GM23338 (cell line): ENCODE measurements around the gene THBS2. TPM values are rescaled to one million over a fixed set of nuclear protein-coding genes. Genes with fewer than 3 reads are reported as not detected.

Source experiments
- ATAC-seq: fragments of 200-7000 bp; cut with Tn5 transposase; 3 replicates; pipeline ENCODE4 v1.9.1; 2020
- DNase-seq: peaks from one replicate; pipeline ENCODE4 v3.0.0-alpha.2; 2015; ENCODE audit warnings: low spot score
- H2AFZ ChIP-seq: fragments of 200-600 bp; sonication (generic); 2 replicates; pipeline ENCODE4 v1.8.0; 2016; ENCODE audit warnings: antibody characterized with exemption, mild to moderate bottlenecking, moderate library complexity
- H3F3A ChIP-seq: fragments of 200-600 bp; sonication (generic); replicated peaks from 2 replicates; pipeline ENCODE4 v1.8.0; 2017; ENCODE audit warnings: antibody characterized with exemption, mixed run types, low read depth
- H3K27ac ChIP-seq: fragments of 200-600 bp; sonication (generic); 2 replicates; pipeline ENCODE4 v1.6.1; 2016; ENCODE audit warnings: low read depth
- H3K27me3 ChIP-seq: fragments of 200-600 bp; sonication (generic); 2 replicates; pipeline ENCODE4 v1.8.0; 2016; ENCODE audit warnings: mild to moderate bottlenecking, mixed run types, moderate library complexity; ENCODE audit not compliant: insufficient read depth
- H3K36me3 ChIP-seq: fragments of 200-600 bp; sonication (generic); 2 replicates; pipeline ENCODE4 v1.8.0; 2016; ENCODE audit warnings: mild to moderate bottlenecking; ENCODE audit not compliant: insufficient read depth
- H3K4me1 ChIP-seq: fragments of 200-600 bp; sonication (generic); 2 replicates; pipeline ENCODE4 v1.8.0; 2016; ENCODE audit warnings: mild to moderate bottlenecking, moderate library complexity; ENCODE audit not compliant: insufficient read depth
- H3K4me2 ChIP-seq: fragments of 200-600 bp; sonication (generic); 2 replicates; pipeline ENCODE4 v1.7.1; 2017; ENCODE audit warnings: mixed run types
- H3K4me3 ChIP-seq: fragments of 200-600 bp; sonication (generic); 2 replicates; pipeline ENCODE4 v1.6.1; 2016; ENCODE audit warnings: mixed run types
- H3K79me2 ChIP-seq: fragments of 200-600 bp; sonication (generic); replicated peaks from 2 replicates; pipeline ENCODE4 v1.8.0; 2017; ENCODE audit warnings: mild to moderate bottlenecking; ENCODE audit not compliant: insufficient read depth
- H3K9me2 ChIP-seq: fragments of 200-600 bp; sonication (generic); 2 replicates; pipeline ENCODE4 v1.8.0; 2017; ENCODE audit not compliant: insufficient read depth
- H4K20me1 ChIP-seq: fragments of 200-600 bp; sonication (generic); replicated peaks from 2 replicates; pipeline ENCODE4 v1.8.0; 2017; ENCODE audit warnings: mild to moderate bottlenecking; ENCODE audit not compliant: insufficient read depth
- H3K27ac Mint-ChIP-seq: 2 replicates; pipeline ENCODE4 v1.8.0; 2020; ENCODE audit warnings: inconsistent platforms, mild to moderate bottlenecking, moderate library complexity, mixed read lengths
- H3K27me3 Mint-ChIP-seq: 3 replicates; pipeline ENCODE4 v1.8.0; 2022; ENCODE audit warnings: low read depth, mild to moderate bottlenecking, moderate library complexity, mixed read lengths, inconsistent platforms; ENCODE audit not compliant: insufficient read depth, poor library complexity
- H3K36me3 Mint-ChIP-seq: 3 replicates; pipeline ENCODE4 v1.8.0; 2021; ENCODE audit warnings: low read depth, mild to moderate bottlenecking, inconsistent platforms, moderate library complexity, mixed read lengths
- H3K4me1 Mint-ChIP-seq: 3 replicates; pipeline ENCODE4 v1.8.0; 2020; ENCODE audit warnings: mild to moderate bottlenecking, inconsistent platforms, mixed read lengths
- H3K4me3 Mint-ChIP-seq: 3 replicates; pipeline ENCODE4 v1.8.0; 2021; ENCODE audit warnings: moderate library complexity, mild to moderate bottlenecking, inconsistent platforms, mixed read lengths
- H3K9me3 Mint-ChIP-seq: 3 replicates; pipeline ENCODE4 v1.8.0; 2020; ENCODE audit warnings: moderate library complexity, mild to moderate bottlenecking, inconsistent platforms, mixed read lengths
- CREB1 ChIP-seq: fragments of 250-450 bp; sonication (Bioruptor Pico); IDR thresholded peaks from 2 replicates; pipeline ENCODE4 v1.5.0; 2020; ENCODE audit warnings: low read depth, mild to moderate bottlenecking, moderate library complexity
- EZH2phosphoT487 ChIP-seq: fragments of 200-600 bp; sonication (generic); IDR thresholded peaks from one replicate; pipeline ENCODE4 v1.8.1; 2018; ENCODE audit warnings: antibody characterized with exemption; ENCODE audit not compliant: unreplicated experiment
- NANOG ChIP-seq: IDR thresholded peaks from 2 replicates; pipeline ENCODE4 v1.6.1; 2016; ENCODE audit warnings: antibody characterized with exemption, borderline replicate concordance
- POLR2AphosphoS5 ChIP-seq: IDR thresholded peaks from 2 replicates; pipeline ENCODE4 v1.6.1; 2016; ENCODE audit warnings: antibody characterized with exemption, low read depth
- STAT1 ChIP-seq: IDR thresholded peaks from one replicate; pipeline ENCODE4 v1.6.1; 2016; ENCODE audit warnings: antibody characterized with exemption; ENCODE audit not compliant: unreplicated experiment
- ZNF331 ChIP-seq: fragments of 250-450 bp; sonication (Bioruptor Pico); IDR thresholded peaks from 2 replicates; pipeline ENCODE4 v1.5.0; 2020; ENCODE audit warnings: low read depth, mild to moderate bottlenecking, moderate library complexity
- polyA plus RNA-seq: library from polyadenylated mRNA; unstranded; fragments of >200 nt; fragmentation: Nextera tagmentation; extraction: Ambion mirVana; gene quantifications from 2 replicates; pipeline ENCODE4 v1.2.1, GENCODE V29; 2016
- total RNA-seq: library from RNA; depleted of rRNA; stranded (reverse); fragments of >200 nt; shearing (Covaris generic); gene quantifications from 2 replicates; pipeline ENCODE4 v1.2.3, GENCODE V29; 2014
- TF ChIP-seq, protein P1 (sequence below): IDR thresholded peaks from 2 replicates; pipeline ENCODE4 v1.6.1; 2016; ENCODE audit warnings: antibody characterized with exemption
- TF ChIP-seq, protein P2 (sequence below), 2 experiments: fragments of 200-600 bp in 1 of 2; sonication (generic) in 1 of 2; conservative IDR thresholded peaks; 2 replicates each; pipeline versions ENCODE4 v1.5.1 to v1.6.1; 2016 to 2017; ENCODE audit warnings: antibody characterized with exemption in 2 of 2, low read depth in 2 of 2, mild to moderate bottlenecking in 2 of 2, moderate library complexity in 1 of 2
- TF ChIP-seq, protein P3 (sequence below): fragments of 250-450 bp; sonication (Bioruptor Pico); IDR thresholded peaks from 2 replicates; pipeline ENCODE4 v1.5.0; 2020; ENCODE audit warnings: mild to moderate bottlenecking, moderate library complexity

Gene THBS2
- total and polyA plus RNA-seq, 2 experiments from 2014 or later, result 7.9 to 44.7 TPM

DNA sequence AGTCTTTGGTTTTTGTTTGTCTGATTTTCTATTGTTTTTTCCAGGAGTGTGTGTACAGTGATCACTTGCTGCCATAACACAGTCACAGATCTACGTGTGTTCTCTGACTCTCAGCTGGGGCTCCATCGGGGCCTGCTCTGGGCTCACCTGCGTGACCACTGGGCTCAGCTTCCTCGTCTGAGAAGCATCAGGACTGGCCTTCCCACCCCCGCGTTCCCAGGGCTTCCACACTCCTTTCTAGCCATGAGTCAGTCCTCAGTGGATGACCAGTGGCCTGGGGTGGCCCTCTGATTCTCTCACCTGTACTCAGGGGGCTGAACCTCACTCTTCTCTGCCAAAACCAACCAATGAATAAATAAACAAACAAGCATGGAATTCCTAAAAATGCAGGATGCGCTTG lies 14.5 kb downstream of the THBS2 start (continued):
- TF ChIP-seq, protein P1, sequence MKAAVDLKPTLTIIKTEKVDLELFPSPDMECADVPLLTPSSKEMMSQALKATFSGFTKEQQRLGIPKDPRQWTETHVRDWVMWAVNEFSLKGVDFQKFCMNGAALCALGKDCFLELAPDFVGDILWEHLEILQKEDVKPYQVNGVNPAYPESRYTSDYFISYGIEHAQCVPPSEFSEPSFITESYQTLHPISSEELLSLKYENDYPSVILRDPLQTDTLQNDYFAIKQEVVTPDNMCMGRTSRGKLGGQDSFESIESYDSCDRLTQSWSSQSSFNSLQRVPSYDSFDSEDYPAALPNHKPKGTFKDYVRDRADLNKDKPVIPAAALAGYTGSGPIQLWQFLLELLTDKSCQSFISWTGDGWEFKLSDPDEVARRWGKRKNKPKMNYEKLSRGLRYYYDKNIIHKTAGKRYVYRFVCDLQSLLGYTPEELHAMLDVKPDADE, result no peak
- TF ChIP-seq NANOG, result no peak
- no peak for TF ChIP-seq EZH2phosphoT487
- TF ChIP-seq ZNF331 (CRISPR knock-in tag), result no peak
- no peak for TF ChIP-seq CREB1 (CRISPR knock-in tag)
- no peak for TF ChIP-seq STAT1

DNA sequence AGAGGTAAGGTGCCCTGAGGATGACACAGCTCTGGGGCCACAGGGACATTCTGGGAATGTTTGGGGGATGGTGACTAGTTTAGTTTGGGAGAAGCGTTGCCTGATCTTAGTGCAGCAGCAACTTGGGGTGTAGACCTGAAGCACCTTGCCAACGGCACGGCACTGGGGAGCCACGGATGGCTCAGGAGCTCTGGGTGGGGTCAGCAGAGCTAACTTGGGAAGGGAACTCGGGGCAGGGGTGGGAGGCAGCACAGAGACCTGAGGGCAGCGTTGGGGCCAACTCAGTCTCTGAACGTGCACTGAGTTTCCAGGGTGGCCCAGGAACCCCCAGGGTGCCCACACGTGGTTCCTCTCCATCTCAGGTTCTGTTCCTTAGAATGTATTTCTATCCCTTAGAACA lies 14.9 kb downstream of the THBS2 start:
- Histone ChIP-seq H3K4me1 (no peaks in the 10 kb centered on the region), H3K4me3 (no peak overlapping the region), H4K20me1 (no peaks in the 10 kb centered on the region), H3K9me2 (no peaks in the 10 kb centered on the region), H3K27me3 (no peaks in the 10 kb centered on the region), H2AFZ (no peak overlapping the region), H3K4me2 (no peak overlapping the region), H3K79me2 (no peaks in the 10 kb centered on the region), H3F3A (no peaks in the 10 kb centered on the region), H3K36me3 (no peaks in the 10 kb centered on the region), H3K27ac (no peak overlapping the region)
- Mint-ChIP-seq H3K27ac (no peak overlapping the region), H3K36me3 (peaks cover 50% of the 10 kb centered on the region), H3K4me1 (no peaks in the 10 kb centered on the region; the same call in 2 of the 3 replicates), H3K9me3 (peaks cover 10% of the 10 kb centered on the region), H3K4me3 (no peak overlapping the region), H3K27me3 (peaks cover 9% of the 10 kb centered on the region)
- no peak for ATAC-seq
- TF ChIP-seq STAT1 (no peak), NANOG (no peak), POLR2AphosphoS5 (no peak), EZH2phosphoT487 (no peak), ZNF331 (CRISPR knock-in tag) (no peak)
- TF ChIP-seq, protein P2, sequence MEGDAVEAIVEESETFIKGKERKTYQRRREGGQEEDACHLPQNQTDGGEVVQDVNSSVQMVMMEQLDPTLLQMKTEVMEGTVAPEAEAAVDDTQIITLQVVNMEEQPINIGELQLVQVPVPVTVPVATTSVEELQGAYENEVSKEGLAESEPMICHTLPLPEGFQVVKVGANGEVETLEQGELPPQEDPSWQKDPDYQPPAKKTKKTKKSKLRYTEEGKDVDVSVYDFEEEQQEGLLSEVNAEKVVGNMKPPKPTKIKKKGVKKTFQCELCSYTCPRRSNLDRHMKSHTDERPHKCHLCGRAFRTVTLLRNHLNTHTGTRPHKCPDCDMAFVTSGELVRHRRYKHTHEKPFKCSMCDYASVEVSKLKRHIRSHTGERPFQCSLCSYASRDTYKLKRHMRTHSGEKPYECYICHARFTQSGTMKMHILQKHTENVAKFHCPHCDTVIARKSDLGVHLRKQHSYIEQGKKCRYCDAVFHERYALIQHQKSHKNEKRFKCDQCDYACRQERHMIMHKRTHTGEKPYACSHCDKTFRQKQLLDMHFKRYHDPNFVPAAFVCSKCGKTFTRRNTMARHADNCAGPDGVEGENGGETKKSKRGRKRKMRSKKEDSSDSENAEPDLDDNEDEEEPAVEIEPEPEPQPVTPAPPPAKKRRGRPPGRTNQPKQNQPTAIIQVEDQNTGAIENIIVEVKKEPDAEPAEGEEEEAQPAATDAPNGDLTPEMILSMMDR (conservative IDR thresholded peaks at IDR 0.05; ENCODE audit: low read depth in 2 of 2), result no peak
- no peak for DNase-seq

DNA sequence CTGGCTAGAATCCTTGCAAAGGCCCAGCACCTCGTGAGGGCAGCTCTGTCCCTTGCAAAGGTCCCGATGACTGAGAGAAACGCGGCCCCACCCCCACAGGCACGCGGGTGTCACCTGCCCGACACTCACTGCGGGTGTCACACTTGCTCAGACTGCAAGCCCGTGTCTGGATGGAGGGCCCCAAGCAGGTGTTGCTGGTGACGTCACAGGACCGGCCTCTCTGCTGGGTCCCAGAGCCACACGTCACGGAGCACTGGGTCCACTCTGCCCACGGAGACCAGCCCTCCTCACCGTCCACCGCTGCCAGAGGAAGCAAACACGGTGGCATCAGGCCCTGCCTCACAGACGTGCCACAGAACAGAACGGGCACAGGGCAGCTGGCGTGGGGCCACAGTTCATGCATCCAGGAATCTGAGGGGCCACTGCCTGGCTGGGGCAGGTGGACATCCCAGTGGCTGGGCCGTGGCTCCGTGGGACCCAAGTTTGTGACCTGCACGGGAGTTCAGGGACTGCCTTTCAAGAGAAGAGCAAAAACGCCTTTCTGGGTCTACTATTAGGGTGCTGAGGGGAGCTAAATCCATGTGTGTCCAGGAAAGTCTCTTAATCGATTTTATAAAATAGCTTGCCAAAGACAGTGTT lies 16.0 kb downstream of the THBS2 start:
- Mint-ChIP-seq H3K9me3 (peaks cover 11% of the 10 kb centered on the region), H3K4me1 (no peaks in the 10 kb centered on the region; the same call in 2 of the 3 replicates), H3K36me3 (peaks cover 61% of the 10 kb centered on the region), H3K27me3 (peaks cover 14% of the 10 kb centered on the region), H3K4me3 (no peak overlapping the region), H3K27ac (no peak overlapping the region)
- H3K9me2 ChIP-seq, result no peaks in the 10 kb centered on the region
- ATAC-seq (no peak), DNase-seq (no peak)
- no peak overlapping the region for H3K27ac ChIP-seq
- H3K79me2 ChIP-seq, result no peaks in the 10 kb centered on the region
- H3F3A ChIP-seq, result no peaks in the 10 kb centered on the region
- H3K4me2 ChIP-seq, result no peak overlapping the region
- no peak overlapping the region for H3K4me3 ChIP-seq
- no peaks in the 10 kb centered on the region for H3K36me3 ChIP-seq
- H4K20me1 ChIP-seq, result no peaks in the 10 kb centered on the region
- H3K27me3 ChIP-seq, result no peaks in the 10 kb centered on the region
- H2AFZ ChIP-seq, result no peak overlapping the region
- H3K4me1 ChIP-seq, result no peaks in the 10 kb centered on the region
- TF ChIP-seq NANOG (no peak), STAT1 (no peak)
- TF ChIP-seq, protein P3, sequence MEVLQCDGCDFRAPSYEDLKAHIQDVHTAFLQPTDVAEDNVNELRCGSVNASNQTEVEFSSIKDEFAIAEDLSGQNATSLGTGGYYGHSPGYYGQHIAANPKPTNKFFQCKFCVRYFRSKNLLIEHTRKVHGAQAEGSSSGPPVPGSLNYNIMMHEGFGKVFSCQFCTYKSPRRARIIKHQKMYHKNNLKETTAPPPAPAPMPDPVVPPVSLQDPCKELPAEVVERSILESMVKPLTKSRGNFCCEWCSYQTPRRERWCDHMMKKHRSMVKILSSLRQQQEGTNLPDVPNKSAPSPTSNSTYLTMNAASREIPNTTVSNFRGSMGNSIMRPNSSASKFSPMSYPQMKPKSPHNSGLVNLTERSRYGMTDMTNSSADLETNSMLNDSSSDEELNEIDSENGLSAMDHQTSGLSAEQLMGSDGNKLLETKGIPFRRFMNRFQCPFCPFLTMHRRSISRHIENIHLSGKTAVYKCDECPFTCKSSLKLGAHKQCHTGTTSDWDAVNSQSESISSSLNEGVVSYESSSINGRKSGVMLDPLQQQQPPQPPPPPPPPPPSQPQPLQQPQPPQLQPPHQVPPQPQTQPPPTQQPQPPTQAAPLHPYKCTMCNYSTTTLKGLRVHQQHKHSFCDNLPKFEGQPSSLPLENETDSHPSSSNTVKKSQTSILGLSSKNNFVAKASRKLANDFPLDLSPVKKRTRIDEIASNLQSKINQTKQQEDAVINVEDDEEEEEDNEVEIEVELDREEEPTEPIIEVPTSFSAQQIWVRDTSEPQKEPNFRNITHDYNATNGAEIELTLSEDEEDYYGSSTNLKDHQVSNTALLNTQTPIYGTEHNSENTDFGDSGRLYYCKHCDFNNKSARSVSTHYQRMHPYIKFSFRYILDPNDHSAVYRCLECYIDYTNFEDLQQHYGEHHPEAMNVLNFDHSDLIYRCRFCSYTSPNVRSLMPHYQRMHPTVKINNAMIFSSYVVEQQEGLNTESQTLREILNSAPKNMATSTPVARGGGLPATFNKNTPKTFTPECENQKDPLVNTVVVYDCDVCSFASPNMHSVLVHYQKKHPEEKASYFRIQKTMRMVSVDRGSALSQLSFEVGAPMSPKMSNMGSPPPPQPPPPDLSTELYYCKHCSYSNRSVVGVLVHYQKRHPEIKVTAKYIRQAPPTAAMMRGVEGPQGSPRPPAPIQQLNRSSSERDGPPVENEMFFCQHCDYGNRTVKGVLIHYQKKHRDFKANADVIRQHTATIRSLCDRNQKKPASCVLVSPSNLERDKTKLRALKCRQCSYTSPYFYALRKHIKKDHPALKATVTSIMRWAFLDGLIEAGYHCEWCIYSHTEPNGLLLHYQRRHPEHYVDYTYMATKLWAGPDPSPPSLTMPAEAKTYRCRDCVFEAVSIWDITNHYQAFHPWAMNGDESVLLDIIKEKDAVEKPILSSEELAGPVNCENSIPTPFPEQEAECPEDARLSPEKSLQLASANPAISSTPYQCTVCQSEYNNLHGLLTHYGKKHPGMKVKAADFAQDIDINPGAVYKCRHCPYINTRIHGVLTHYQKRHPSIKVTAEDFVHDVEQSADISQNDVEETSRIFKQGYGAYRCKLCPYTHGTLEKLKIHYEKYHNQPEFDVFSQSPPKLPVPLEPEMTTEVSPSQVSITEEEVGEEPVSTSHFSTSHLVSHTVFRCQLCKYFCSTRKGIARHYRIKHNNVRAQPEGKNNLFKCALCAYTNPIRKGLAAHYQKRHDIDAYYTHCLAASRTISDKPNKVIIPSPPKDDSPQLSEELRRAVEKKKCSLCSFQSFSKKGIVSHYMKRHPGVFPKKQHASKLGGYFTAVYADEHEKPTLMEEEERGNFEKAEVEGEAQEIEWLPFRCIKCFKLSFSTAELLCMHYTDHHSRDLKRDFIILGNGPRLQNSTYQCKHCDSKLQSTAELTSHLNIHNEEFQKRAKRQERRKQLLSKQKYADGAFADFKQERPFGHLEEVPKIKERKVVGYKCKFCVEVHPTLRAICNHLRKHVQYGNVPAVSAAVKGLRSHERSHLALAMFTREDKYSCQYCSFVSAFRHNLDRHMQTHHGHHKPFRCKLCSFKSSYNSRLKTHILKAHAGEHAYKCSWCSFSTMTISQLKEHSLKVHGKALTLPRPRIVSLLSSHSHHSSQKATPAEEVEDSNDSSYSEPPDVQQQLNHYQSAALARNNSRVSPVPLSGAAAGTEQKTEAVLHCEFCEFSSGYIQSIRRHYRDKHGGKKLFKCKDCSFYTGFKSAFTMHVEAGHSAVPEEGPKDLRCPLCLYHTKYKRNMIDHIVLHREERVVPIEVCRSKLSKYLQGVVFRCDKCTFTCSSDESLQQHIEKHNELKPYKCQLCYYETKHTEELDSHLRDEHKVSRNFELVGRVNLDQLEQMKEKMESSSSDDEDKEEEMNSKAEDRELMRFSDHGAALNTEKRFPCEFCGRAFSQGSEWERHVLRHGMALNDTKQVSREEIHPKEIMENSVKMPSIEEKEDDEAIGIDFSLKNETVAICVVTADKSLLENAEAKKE (CRISPR knock-in tag), result no peak
